NCI-H510A treated with DMSO at 0.1 percent for 48 hours (cell line): ENCODE data around the gene LHPP.

Experiments used
- DNase-seq: peaks from one replicate; lab custom pipeline; 2025; lab: John Stamatoyannopoulos, UW

The LHPP gene

DNA sequence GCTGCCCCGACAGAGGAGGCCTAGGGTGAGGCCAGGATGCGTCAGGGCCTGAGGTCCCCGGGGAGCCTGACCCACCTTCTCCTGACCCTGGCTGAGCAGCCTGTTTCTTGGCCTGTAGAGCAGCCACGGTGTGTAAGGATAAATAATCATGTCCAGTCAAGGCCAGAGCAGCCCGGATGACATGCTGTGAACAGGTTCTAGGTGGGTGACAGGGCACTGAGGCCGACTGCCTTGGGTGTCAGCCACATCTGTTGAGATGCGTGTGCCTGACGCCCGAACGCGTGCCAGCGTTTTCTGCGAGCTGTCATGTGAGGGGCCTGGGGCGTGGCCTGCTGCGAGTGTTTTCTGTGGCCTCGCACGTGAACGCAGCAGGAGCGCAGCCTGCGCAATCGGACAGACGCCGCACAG, 164.2 kb downstream of the LHPP start:
- no peak for DNase-seq

GRCh38 chr10:124626759-124627380, 165.2 kb downstream of the LHPP start:
- peak; percentile 12 for DNase-seq

DNA sequence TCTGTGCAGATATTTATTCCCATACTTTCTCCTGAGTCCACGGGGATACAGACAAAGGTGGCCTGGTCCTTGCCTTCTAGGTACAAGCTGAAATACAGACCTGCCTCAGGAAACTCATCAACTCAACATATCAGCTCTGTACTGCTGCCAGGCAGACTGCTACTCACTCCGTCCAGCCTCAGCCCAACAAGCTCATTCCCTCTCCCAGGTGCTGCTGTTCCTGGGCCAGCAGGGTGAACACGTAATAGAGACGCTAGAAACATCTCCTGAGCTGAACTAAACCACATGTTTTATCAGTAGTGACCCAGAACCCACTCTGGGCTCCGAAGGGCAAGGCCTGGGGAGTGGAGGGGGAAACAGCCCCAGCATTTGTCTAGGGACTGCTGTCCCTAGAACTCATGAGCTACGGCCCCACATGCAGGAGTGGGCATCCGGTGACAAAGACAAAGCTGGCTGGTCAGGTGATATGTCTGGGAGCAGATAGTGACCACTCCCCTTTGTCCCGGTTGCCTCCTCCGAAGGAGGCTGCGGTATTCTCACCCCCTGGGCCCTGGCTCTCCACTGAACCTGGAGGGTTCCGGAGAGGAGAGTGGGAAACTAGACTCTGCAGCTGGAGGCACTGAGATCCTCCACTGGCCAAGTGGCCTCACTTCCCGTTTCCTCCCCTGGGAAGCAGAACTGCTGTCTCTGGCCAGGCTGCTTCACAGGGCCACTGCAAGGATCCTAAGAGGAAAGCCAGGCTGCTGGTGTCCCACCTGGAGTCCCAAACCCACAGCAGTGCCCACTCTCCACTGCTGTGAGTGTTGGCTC, 166.4 kb downstream of the LHPP start:
- no peak for DNase-seq

GRCh38 chr10:124628676-124629021, 167.0 kb downstream of the LHPP start:
- DNase-seq, result no peak

GRCh38 chr10:124629415-124629814, 167.8 kb downstream of the LHPP start:
- DNase-seq, result no peak

- DNase-seq, result no peak
Observed at GRCh38 chr10:124629842-124630241, 168.2 kb downstream of the LHPP start.

DNA sequence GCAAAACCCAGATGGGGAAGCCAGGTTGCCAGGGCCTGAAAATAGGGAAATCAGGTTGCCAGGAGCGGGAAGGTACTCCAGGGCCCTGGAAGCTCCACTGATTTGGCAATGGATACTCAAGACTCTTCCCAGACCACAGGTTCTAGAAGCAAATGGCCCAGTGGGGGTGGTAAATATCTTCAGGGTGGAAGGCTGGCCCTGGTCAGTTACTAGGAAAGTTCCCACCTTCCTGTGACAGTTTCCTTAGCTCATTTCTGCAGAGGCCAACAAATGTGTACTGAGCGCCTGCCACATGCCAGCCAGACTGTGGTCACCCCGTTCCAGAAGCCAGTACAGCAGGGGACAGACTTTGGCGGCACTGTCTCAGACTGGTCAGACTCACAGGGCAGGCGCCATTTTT, 168.9 kb downstream of the LHPP start:
- DNase-seq, result no peak

DNA sequence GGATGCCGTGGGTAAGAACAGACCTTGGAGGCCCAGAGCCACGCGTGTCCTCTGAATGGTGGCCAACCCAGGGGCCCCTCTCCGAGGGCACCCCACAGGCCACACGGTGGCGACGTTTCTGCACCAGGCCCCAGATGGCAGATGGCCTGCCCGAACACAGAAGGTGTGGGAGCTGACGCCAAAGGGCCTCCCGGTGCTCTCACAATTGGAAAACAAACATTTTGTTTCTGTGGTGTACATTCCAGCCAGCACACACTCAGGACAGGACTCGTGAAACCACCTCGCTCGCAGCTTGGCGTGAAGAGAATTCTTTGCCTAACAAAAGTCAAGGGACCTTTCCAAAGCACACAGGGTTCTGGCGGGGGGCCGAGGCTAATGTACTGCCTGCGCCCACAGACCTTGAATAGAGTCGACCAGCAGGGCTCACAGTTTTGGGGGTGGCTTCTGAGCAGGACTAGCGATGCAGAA, 170.5 kb downstream of the LHPP start:
- DNase-seq, result peak; percentile 48

- DNase-seq, result no peak
Observed at GRCh38 chr10:124632566-124632965, 170.9 kb downstream of the LHPP start.

DNA sequence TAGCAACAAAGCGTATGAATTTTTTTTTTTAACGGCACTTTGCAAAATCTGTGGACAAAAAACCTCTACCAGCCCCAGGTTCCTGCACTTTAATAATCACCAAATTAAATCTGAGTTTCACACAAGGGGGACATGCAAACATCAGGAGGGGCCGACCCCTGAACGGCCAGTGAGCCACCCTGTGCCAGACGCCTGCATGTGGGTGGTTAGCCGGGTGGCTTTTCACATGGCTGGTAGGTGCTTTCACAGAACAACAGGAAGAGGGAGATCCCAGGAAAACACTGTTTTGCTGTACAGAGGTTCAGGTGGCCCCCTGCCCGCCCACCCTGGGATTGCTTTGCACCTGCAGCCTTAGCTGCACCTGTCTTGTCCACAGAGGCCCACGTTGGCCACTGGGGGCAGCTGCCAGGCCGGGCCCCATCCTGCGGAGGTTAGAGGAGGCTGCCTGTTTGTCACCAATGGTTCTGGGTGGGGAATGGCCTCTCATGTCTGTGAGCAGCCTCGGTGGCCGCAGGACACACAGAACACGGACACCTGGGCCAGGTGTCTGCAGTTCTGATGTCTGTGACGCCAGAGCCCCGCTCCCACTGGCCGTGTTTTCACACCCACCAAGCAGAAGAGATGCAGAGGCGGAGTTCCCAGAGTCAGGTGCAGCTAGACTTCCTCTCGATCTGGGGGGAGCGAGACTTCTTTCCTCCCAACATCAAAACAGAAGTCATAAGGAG, 174.8 kb downstream of the LHPP start:
- DNase-seq, result no peak

GRCh38 chr10:124637091-124637700, 175.6 kb downstream of the LHPP start:
- DNase-seq, result no peak

DNA sequence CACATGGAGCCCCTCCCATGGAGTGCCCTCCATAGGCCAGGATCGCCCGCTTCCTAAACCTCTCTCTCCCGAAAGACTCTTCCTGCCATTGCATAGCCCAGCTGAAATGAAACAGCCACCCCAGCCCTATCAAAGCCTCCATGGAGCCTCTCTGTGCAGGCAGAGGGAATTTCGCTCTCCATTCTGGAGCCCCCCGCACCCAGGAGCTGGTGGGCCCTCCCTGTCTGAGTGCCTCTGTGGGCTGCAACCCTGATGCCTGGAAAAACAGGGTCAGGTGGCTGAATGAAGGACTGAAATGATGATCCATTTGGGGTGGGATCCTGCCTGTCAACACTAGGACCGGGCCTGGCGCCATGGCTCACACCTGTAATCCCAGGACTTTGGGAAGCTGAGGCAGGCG, 176.1 kb downstream of the LHPP start:
- no peak for DNase-seq

DNA sequence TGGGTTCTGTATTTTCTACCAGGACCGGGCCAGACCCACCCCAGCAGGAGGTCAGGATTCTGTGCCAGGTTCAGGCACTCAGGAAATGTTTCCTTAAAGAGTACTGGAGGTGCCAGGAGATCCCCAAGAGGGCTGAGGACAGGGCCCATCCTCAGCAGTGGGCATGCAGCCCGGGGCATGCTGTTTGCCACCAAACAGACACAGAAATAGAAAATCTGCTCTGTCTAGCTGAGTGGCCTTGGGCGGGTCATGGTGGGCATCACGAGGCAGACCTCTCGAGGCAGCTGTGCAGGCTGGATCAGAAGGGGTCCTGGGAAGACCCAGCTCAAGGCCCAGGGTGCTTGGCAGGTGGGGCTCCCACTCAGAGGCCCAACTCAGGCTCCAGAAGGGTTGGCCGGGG, 177.6 kb downstream of the LHPP start:
- DNase-seq, result no peak

DNA sequence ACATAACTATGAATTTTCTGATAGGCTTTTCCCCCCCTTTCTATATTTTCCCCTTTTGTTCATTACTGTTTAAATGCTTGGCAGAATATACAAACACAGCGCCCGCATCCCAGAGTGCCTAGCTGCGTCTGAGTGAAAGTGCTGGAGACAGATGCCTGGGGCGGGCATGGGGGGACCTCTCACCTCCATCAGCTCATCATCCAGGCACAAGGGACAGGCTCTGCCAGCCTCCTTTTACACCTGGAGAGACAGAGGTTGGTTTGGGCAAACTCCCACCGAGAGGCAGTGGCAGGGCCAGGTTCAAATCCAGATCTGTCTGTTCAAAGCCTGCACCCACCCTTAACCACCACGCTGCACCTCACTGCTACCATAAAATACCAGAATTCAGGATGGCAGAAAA, 178.0 kb downstream of the LHPP start:
- DNase-seq, result no peak

DNA sequence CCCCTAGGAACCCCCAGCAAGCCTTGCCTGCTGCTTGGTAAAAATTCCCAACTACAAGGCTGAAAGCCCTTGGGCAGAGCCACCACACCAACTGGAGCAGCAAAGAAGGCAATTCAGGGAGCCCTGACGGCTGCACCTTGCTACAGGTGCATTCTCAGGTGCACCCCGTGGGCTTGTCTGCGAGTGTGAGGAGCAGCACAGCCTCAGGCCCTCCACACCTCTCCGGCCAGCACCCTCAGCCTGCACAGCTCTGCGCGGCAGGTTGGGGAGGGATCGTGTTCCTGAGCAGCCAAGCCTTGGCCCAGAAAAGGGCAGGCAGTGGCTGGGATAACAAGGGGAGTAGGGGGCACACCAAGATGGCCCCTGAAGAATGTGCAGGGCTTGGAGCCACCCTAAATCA, 178.4 kb downstream of the LHPP start:
- DNase-seq, result no peak

DNA sequence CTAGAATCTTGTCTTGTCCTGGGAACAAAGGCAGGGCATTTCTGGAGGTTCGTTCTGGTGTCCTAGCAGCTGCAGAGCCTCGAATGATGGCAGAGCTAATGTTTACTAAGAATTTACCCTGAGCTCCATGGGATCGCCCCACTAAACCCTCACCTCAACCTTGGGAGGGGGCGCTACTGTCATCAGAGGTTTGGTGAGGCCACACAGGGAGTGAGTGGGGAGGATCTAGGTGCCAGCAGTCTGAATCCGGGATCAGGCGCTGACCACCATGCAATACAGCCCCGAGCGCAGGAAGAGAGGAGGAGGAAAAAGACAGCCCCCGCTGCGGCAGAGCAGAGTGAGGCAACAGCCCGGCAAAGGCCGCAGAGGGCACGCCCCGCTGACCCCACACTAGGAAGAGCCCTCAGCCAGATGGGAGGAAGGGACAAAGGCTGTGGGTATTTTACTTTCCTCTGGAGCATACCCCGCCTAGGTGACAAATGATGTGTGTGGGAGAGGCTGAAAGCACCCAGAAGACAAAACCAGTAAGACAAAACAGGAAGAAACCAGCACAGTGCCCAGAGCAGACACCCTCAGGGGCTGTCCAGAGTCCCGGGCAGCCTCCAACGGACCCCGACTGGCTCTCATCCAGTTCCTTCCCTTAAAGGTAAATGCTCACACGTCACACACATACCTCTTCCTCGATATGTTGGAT, 179.1 kb downstream of the LHPP start:
- DNase-seq, result no peak

DNA sequence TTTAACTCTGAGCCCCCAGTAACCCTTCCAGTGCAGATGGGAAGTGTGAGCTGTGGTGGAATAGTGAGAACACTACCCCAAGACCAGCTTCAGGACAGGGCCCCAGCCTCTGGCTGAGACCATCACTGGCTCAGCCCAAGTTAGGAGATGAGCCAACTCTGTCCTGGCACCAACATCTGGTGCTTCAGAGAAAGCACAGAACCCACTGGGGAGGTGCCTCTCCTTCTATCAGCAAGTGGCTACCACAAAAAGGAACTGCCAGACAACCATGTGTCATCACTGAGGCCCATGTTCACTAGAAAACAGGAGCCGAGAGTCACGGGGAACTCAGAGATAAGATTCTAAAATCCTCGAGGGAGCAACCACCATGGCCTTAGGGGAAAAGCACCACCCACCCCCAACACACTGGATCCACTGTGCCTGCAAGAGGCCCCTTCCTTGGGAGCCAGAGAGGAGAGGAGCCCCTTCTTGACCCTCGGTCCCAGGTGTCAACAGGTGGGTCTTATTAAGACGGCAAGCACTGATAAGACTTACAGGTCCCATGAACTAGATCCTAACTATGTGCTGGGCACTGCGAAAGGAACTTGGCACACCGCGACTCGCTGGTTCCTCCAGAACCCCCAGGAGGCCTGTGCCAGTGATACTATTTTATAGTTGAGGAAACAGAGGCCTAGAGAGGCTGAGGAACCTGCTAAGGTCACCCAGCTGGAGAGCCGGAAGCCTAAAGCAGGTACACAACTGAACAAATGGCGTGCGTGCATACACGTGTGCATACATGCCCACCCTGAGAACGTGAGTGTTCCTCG, 179.9 kb downstream of the LHPP start:
- no peak for DNase-seq

DNA sequence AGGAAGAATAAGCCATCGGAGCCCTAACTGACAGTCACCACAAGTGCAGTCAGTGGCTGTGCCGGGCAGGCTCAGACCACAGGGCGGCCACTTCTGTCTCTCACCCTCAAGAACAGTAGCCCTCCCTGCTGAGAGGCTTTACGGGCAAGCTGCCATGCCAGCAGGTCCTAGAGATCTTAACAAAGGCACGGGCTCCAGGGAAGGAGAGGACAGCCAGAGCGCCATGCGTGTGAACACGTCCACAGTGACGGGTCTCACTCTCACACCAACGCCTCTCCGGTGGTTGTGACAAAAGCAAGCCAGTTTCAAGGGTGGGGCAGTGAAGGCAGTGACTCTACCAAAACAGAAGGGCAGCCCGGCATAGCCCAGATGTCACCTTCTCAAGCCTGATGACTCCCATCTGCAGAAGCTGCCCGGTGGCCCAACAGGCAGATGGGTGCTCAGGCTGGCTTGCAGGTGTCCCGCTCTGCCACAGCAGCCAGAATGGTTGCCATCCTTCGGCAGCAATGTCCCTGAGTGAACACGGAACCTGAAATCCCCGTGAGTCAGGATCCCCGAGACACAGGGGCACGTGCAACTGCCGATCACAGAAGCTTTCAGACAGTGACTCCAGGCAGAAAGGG, 180.6 kb downstream of the LHPP start:
- no peak for DNase-seq

DNA sequence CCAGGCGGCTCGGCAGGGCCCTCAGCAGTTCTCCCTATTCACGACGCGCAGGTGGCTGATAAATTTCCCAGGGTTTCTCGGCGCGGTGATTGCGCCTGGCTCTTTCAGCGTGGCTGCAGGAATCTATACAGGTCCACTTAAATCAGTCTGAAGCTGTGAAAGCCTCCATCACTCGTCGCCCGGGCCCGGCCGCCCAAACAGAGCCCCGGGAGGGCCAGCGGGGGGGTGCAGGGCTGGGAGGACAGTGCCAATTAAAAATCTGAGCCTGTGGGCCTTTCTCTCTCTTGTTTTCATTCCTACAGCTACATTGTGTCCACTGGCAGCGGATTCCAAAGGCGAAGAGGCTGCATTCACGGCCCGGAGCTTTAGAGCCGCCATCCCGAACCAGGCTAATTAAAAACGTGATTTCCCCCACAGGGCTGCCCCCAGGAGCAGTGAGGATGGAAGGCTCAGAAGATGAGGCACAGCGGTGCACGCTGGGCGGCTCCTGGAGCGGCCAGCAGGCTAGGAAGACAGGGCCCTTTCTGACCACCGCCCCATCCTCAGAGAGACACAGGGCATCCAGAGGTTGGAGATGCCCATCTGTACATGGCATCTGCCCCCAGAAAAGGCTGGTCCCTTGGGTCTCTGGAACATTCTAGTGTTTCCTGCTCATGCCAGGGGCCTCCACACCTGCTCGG, 181.8 kb downstream of the LHPP start:
- no peak for DNase-seq

GRCh38 chr10:124644236-124644635, 182.6 kb downstream of the LHPP start:
- no peak for DNase-seq
